Measurements from ENCODE around the gene F2RL3.
"Not testable (repeated sequence)": the region's sequence is repeated elsewhere in the genome, so short reads cannot be mapped to it uniquely, and the experiment has no call there.

The F2RL3 gene

GRCh38 chr19:16888629-16889365 lies at the start of gene F2RL3:
F2RL3 (plus strand) TSS chr19:16888999; CDS start chr19:16889190, 191 bp downstream.
- DNase-seq = no peak

GRCh38 chr19:16841391-16841926 lies 47.3 kb upstream of the F2RL3 start:
- DNase-seq = no peak

GRCh38 chr19:16846901-16847300 lies 41.9 kb upstream of the F2RL3 start:
- DNase-seq = no peak

DNA sequence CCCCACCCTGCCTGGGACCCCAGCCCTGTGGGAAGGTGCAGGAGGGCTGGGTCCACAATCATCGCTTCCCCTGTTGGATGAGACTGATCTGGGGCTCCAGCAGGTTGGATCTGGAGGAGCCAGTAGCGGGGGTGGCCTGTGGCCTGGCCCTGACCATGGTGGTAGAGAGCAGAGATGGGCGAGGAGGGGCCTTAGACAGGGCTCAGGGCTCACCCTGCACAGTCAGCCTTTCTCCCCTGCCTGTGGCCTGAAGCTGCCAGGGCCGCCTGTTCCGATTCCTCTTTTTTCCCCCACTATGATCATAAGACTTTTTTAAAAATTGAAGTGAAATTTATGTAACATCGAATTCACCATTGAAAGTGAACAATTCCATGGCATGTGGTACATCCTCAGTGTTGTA lies 41.4 kb upstream of the F2RL3 start:
- no peak for DNase-seq

- no peak for DNase-seq
Observed at GRCh38 chr19:16849168-16849567, 39.6 kb upstream of the F2RL3 start.

DNA sequence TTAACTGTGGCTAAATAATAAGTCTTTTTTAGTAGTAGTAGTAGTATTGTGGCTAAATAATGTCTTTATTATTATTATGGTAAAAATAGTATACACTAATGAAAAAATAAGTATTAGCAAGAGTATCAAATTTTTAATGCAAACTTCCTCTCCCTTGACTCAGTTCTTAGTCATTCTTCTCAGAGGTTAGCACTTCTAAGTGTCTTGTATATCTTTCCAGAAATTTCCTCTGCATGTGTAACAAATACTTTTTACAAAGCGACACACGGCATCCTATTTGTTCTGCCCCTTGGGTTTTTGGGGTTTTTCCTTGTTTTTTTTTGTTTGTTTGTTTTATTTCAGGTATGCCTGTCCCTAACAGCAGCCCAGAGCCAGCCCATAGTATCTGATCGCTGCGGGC lies 38.7 kb upstream of the F2RL3 start:
- DNase-seq = no peak

- DNase-seq = no peak
Observed at GRCh38 chr19:16851031-16851712, 37.6 kb upstream of the F2RL3 start.

- DNase-seq = no peak
Observed at GRCh38 chr19:16853066-16853465, 35.7 kb upstream of the F2RL3 start.

DNA sequence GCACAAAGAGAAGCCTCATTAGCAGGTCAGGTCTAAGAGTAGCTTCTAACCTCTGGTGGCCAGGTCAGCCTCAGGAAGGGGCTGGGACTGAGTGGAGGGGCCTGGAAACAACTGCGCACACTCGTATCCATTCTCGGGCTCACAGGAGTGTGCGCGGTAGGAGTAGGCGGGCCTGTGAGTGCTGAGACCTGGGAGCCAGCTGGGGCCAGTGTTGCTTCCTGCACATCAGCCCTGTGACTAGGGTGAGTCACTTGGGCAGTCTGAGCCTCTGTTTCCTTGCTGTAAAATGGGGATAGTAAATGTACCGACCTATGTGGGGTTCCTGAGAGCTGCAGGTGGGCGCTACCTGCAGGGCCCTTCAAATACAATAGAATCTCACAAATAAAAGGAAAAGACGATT lies 32.7 kb upstream of the F2RL3 start:
- no peak for DNase-seq

- no peak for DNase-seq
Observed at GRCh38 chr19:16859626-16860025, 29.2 kb upstream of the F2RL3 start.

DNA sequence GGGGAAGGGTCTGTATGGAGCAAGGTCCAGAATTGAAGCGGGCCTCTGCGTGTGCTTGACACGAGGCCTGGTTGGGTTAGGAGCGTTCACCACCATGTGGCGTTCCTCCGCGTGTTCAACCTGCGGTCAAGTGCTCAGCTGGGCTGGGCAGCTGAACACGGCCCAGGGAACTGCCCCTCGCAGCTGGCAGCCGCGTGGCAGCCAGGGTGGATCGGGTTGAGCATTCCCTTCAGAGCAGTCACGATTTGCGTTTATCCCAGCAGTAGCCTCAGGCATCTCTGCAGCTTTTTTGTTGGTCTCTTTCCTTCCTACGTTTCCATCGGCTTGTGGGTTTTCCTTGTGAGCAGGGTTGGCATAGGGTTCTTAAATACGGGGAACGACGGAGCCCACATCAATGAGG lies 28.7 kb upstream of the F2RL3 start:
- no peak for DNase-seq

GRCh38 chr19:16861011-16861410 lies 27.8 kb upstream of the F2RL3 start:
- DNase-seq = no peak

DNA sequence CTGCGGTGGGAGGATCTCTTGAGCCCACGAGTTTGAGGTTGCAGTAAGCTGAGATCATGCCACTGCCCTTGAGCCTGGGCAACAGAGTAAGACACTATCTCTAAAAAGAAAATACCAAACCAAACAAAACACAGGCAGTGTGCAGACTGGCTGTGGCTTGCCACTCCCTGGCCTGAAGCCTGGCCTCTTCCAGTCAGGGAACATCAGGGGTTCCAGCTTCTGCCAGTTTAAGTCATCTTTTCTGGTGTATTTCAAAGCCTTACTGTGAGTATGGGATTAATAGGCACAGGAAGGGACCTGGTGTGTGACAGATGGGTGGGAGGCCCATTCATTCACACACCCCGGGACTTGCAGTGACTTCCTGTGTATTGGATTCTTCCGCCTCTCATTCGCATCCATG lies 27.0 kb upstream of the F2RL3 start:
- DNase-seq = no peak

DNA sequence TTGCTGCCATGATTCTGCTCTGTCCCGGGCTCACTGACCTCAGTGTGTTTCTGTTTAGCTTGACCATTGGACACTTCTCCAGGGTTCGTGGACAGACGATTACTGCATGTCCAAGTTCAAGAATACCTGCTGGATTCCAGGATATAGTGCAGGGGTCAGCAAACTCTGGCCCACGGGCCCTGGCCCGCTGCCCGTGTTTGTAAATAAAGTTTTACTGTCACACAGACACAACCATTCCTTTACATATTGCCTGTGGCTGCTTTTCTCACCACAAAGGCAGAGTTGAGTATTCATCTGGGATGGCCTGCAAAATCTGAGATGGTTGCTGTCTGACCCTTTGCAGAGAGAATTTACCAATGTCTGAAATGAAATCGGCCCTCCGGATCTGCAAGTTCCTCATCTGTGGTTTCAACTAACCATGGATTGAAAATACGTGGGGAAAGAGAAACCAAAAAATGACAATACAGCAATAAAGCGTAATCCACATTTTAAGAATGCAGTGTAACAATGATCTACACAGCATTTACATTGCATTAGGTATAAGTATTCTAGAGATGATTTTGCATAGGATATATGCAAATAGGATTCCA lies 25.9 kb upstream of the F2RL3 start:
- no peak for DNase-seq

DNA sequence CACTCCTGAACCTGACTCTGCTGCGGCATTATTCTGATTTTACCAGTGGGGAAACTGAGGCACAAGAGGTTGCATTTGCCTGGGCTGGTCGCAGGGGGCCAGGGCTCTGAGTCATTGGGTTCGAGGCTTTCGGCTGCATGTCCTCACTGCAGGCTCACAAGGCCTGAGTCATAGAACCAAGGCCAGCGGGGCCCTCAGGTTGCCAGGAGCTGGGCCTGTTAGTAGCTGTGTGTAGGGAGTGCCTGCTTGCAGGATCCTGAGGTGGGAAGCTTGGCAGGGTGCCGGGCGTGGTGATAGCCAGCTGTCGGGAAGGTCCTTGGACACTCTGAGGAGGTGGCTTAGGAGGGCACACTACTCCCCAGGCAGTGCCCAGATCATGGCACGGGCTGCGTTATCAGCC lies 21.6 kb upstream of the F2RL3 start:
- DNase-seq = no peak

- no peak for DNase-seq
Observed at GRCh38 chr19:16868423-16869130, 20.2 kb upstream of the F2RL3 start.

DNA sequence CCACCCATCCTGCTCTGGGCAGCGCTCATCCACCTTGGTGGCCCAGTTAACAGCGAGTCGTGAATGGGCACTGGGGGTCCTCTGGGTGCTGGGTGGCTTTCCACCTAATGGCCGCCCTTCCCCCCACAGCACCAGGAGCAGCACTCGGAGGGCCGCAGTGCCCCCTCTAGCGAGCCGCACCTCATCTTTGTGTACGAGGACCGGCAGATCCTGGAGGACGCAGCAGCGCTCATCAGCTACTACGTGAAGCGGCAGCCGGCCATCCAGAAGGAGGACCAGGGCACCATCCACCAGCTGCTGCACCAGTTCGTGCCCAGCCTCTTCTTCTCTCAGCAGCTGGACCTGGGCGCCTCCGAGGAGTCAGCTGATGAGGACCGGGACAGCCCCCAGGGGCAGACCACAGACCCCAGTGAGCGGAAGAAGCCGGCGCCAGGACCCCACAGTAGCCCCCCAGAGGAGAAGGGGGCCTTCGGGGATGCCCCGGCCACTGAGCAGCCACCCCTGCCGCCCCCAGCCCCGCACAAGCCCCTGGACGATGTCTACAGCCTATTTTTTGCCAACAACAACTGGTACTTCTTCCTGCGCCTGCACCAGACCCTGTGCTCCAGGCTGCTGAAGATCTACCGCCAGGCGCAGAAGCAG lies 19.3 kb upstream of the F2RL3 start:
- DNase-seq = no peak

GRCh38 chr19:16871871-16872270 lies 16.9 kb upstream of the F2RL3 start:
- DNase-seq = no peak

DNA sequence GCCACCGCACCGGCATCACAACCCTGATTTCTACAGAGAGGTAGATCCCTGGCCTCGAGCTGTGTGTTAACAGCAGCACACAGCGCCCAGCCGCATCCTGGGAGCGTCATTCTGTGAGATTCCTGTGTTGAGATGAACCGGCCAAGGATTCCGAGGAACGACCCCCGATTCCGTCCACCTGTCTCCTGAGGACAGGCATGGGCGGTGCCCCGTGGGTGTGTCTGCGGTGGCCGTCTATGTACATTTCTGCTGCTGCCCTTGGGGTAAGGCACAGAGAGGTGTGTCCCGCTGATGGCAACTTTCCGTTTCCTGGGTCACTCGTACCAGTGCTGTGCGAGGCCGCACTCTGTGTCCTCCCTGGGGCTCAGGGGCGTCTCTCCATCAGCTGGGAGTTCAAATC lies 16.1 kb upstream of the F2RL3 start:
- DNase-seq = no peak

DNA sequence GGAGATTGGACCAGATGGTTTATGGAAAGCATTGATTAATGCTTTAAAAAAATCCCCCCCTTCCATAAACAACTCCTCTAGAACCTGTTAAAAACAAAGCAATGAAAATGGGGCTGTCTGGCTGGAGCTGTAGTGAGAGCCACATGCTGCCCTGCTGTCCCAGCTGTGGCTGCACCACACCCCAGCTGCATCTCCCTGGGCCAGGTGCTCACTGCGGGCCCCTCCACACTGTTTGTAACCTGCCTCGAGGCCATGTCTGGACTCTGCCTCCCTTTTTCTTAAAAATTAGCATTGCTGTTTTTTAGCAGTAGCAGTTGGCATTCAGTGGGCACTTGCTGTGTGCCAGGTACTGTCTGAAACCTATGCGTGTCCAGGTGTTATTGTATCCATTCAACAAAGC lies 15.2 kb upstream of the F2RL3 start:
- DNase-seq = no peak

DNA sequence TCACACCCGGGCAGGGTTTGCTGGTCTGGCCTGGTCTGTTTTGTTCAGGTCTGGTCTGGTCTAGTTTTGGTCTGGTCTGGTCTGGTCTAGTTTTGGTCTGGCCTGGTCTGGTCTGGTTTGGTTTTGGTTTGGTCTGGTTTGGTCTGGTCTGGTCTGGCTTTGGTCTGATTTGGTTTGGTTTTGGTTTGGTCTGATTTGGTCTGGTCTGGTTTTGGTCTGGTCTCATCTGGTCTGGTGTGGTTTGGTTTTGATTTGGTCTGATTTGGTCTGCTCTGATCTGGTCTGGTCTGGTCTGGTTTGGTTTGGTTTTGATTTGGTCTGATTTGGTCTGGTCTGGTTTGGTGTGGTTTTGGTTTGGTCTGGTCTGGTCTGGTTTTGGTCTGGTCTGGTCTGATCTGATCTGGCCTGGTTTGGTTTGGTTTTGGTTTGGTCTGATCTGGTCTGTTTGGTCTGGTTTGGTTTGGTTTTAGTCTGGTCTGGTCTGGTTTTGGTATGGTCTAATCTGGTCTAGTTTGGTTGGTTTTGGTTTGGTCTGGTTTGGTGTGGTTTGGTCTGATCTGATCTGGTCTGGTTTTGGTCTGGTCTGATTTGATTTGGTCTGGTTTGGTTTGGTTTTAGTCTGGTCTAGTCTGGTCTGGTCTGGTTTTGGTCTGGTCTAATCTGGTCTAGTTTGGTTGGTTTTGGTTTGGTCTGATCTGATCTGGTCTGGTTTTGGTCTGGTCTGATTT lies 14.4 kb upstream of the F2RL3 start:
- no peak for DNase-seq

DNA sequence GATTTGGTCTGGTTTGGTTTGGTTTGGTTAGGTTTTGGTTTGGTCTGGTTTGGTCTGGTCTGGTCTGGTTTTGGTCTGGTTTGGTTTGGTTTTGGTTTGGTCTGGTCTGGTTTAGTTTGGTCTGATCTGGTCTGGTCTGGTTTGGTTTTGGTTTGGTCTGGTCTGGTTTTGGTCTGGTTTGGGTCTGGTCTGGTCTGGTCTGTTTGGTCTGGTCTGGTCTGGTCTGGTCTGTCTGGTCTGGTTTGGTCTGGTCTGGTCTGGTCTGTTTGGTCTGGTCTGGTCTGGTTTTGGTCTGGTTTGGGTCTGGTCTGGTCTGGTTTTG lies 13.9 kb upstream of the F2RL3 start:
- not testable (repeated sequence) for DNase-seq
